C4-2B (cell line): ENCODE results near the gene STAG1.

Experiments used
- ZFX ChIP-seq: fragments of 450-650 bp; IDR thresholded peaks from 2 replicates; pipeline ENCODE4 v1.6.1; 2017
- TF ChIP-seq, protein P1 (sequence below): fragments of 450-650 bp; conservative IDR thresholded peaks from 2 replicates; pipeline ENCODE4 v1.5.1; 2017; ENCODE audit warnings: mild to moderate bottlenecking

DNA sequence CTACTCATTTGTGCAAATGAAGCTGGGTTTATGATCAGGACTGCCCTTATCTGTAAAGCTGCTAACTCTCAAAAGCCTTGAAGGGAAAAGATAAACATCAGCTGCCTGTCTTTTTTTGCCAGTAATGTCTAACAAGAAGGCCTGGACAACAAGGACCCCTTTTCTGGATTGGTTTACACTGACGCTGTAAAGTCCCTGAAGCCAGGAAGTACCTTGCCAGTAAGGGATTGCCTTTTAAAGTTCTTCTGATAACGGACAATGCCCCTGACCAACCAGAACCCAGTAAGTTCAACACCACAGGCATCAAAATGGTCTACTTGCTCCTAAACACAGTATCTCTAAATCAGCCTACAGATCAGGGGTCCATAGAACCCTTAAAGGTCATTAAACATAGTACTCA, 324.0 kb downstream of the STAG1 start:
- TF ChIP-seq, protein P1, sequence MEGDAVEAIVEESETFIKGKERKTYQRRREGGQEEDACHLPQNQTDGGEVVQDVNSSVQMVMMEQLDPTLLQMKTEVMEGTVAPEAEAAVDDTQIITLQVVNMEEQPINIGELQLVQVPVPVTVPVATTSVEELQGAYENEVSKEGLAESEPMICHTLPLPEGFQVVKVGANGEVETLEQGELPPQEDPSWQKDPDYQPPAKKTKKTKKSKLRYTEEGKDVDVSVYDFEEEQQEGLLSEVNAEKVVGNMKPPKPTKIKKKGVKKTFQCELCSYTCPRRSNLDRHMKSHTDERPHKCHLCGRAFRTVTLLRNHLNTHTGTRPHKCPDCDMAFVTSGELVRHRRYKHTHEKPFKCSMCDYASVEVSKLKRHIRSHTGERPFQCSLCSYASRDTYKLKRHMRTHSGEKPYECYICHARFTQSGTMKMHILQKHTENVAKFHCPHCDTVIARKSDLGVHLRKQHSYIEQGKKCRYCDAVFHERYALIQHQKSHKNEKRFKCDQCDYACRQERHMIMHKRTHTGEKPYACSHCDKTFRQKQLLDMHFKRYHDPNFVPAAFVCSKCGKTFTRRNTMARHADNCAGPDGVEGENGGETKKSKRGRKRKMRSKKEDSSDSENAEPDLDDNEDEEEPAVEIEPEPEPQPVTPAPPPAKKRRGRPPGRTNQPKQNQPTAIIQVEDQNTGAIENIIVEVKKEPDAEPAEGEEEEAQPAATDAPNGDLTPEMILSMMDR = no peak
- no peak for TF ChIP-seq ZFX
